SW 1271 (cell line): ENCODE data around the gene BRWD1.

Source experiments
- DNase-seq, 2 experiments: peaks; one replicate each; lab custom pipeline; 2025; lab: John Stamatoyannopoulos, UW

BRWD1 gene

DNA sequence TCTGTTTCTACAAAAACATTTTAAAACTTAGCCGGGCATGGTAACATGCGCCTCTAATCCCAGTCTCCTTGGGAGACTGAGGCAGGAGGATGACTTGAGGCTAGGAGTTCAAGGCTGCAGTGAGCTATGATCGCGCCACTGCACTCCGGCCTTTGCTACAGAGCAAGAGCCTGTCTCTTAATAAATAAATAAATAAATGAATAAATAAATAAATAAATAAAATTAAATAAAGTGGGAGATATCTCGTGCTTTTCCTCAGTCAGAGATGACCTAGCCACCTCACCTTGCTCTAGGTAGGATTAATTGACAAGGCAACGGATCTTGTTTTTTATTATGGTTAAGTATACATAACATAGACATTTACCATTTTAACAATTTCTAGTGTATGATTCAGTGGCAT is 14.3 kb upstream of the BRWD1 start:
- no peak for DNase-seq

- DNase-seq, result no peak
Observed at GRCh38 chr21:39326607-39327307, 13.3 kb upstream of the BRWD1 start.

- no peak for DNase-seq
Observed at GRCh38 chr21:39325458-39325857, 12.0 kb upstream of the BRWD1 start.

DNA sequence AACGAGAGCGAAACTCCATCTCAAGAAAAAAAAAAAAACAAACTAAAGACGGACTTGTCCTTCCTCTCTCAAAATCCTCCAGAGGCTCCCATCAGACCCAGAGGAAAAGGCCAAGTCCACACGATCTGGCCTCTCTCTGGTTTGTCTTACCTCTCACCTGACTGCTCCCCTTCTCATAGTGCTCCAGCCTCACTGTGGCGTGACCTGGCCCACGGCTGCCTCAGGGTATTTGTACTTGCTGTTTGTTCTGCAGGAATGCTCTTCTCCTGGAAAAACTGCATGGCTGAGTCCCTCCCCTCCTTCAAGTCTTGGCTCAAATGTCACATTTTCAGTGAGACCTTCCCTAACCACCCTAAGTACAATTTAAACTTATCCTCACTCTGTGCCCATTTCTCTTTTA is 8.0 kb upstream of the BRWD1 start:
- DNase-seq, result no peak

DNA sequence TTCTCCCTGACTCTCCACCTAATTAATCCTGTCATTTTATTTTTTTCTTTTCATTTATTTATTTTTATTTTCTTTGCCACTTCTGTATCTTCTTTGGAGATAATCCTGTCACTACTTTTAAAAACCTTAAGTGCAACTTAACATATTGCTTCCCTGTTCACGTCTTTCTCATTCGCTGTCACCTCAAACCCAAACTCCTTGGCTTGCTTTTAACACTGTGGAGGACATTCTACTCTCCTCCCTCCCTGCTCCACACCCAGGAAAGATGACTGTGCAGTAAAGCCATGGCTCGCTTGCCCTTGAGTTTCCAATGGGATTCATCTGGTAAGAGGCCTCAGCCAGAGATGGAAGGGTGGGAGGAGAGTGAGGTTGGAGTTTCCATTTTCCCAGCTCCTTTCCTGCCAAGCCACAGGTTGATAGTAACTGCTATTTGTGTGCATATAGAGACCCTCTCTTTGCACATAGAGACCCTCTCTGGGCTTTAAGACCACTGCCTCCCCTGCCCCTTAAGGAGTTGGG is 6.4 kb upstream of the BRWD1 start:
- no peak for DNase-seq

DNA sequence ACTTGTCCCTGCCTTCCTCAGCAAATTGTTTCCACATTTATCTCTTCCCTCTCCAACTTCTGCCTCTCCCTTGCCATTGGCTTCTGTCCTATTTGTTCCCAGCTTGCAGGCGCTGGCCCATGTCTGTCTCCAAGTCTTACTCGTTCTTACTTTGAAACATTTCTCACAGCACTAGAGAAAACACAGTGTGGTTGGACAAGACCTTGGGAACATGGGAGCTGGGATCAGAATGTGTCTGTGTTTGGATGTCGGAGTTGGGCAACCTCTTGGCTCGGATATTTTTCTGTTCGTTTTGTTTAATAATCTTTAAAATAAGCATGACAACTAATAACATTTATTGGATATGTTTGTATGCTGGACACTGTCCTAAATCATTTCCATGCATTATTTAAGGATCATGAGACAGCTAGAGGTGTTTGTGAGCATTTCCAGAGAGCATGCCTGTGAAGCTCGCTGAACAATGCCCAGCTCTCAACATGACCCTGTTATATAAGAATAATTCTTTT is 5.9 kb upstream of the BRWD1 start:
- DNase-seq, result no peak

DNA sequence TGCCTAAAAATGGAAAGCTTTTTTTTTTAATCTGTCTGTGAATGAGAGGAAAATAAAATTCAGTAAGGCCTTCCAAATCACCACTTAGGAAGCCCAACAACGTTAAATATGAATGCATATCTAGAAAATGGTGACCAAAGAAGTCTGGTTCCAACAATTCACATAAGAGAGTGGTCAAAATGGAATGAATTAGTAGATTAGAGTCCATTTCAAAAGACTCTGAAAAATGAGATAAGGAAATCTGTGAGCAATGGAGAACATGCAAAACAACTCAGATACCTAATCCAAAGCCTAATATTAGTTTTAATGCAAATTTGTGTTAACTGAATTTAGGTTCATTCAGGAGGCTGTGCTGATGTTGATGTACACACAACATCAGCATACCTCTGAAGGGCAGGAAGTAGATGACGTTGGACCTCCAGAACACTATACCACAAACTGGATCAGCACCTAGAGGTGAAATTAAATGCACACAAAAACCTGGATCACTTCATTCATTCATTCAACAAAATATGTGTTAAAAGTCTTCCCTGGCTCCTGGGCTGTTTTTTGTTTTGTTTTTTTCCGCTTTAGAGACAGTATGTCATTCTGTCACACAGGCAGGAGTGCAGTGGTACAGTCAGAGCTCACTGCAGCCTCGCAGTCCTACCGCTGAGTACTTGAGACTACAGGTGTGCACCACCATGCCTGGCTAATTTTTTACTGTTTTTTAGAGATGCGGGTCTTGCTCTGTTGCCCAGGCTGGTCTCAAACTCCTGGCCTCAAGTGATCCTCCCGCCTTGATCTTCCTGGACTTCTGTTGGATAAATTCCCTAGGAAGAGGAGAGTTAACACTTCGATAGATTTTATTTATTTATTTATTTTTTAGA is 4.9 kb upstream of the BRWD1 start:
- no peak for DNase-seq

DNA sequence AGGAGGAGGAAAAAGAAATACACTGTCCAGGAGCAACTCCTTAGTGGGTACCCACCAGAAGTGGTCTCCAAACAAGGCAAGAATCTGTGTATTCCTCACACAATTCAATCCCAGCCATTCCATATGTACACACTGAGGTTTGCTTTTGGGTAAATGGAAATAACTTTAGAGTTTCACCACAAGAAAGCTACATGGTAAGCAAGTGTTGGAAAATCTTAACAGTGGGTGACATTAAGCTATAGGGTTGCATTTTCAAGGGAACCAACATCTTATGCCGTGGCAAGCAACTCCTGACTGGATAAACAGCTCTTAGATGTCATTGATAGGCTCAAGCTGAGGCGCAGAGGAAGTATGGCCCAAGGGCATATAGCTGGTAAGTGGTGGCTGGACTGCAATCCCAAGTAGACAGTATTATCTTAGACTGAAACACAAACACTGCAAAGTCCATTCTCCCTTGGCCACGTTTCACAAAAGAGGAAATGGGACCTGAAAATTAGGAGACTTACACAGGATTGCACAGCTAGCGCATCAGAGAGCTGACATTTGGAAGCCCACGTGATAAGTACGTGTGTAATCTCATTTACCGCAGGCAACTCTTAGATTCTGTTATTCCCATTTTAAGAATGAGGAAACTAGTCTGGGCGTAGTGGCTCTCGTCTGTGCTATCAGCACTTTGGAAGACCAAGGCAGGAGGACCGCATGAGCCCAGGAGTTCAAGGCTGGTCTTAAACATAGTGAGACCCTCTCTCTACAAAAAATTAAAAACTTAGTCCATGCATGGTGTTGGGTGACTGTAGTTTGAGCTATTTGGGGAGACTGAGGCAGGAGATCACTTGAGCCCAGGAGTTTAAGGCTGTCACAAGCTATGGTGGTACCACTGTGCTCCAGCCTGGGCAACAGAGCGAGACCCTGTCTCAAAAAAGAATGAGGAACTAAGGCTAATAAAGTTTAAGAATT is 4.0 kb upstream of the BRWD1 start:
- DNase-seq, result no peak

DNA sequence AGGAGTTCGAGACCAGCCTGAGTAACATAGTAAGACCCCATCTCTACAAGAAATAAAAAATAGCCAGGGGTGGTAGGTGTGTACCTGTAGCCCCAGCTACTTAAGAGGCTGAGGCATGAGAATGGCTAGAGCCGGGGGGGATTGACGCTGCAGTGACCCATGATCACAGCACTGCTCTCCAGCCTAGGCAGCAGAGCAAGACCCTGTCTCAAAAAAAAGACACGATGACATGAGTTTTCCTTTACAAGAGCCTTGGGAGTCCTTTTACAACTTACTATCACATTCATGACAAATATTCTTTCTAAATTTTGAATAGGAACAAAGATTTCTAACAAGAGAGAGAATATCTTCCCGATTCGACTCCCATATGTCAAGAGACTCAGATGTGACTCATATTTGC is 3.3 kb upstream of the BRWD1 start:
- DNase-seq, result no peak

- DNase-seq, result no peak
Observed at GRCh38 chr21:39315603-39316445, 2.4 kb upstream of the BRWD1 start.

DNA sequence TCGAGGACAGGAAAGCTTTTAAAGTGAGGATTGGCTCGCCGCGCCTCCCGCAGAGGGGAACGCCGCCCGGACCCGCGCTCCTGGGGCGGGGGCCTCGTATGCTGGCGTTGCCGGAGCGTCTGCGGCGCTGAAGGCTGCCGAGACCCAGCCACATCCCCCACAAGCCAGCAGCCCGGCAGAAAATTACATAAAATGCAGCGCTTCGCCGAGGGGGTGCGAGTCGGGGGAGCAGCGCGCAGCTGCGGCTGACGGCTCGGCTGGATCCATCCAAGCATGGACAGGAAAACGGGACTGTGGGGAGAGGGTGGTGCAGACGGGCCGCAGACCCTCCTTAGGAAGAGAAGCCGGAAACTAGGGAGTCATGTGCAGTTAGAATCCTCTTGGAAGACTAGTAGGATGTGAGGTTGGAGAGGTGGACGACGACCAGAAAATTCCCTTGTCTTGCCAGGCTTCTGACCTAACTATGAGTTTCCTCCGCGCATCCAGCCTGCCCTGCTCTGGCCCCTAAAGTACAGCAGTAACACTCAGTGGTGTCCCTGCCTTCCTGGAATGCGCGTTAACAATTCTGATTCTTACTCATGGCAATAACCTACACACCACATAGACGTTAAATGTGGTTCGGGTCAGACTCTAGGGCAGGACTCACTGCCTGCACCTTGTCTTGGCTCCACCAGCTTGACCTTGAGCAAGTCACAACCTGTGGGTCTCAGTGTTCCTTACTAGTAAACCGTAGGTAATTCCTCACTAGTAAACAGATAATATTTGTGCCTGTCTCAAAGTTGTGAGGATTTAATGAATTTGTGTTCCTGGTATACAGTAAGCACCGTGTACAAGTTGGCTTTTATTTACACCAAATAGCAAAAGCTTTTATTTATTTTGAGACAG is 953 bp upstream of the BRWD1 start:
- peak in 1 of 2 experiments; percentile 28 for DNase-seq

- no peak for DNase-seq
Observed at GRCh38 chr21:39313042-39313570, 326 bp downstream of the BRWD1 start.

DNA sequence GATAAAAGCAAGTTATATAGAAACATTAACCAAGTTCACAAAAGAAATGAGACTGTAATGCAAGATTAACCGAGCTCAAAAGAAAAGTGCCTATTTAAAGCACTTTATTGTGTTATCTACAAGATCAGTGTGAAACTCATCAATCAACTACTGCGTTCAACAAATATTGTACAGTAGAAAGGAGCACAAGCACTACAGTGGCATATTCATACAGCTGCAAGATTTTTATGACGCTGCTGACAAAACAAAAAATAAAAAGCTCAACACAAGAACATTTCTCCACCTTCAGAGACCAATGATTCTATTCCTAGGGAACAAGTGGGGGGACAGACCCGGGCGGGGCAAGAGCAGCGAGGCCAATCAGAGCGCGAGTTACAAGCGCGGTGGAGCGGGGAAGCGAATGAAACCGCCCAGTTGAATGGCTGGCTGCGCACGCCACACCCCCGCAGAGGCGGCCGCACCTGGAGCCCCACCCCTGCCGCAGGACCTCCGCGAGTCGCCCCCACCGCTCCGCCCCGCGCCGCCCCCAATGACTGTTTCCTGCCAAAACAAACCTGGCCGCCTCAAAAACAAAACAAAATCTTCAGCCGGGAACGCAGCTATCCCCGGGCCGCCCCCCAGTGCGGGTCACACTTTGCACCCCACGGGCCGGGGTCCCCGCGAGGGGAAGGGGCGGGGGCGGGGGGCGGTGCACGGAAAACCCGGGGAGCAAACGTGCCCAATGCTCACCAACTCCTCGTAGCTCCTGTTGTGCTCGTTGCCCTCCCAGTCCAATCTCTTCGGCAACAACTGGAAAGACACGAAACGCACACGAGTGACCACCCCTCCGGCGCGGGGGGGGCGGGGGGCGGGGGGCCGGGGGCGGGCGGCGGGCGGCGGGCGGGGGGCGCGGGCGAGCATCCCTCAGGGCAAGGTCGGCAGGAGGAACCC is 1.1 kb downstream of the BRWD1 start:
- peak; percentile 8 to 84 for DNase-seq

- no peak for DNase-seq
Observed at GRCh38 chr21:39311164-39311563, 2.3 kb downstream of the BRWD1 start.

GRCh38 chr21:39307466-39307865 is 6.0 kb downstream of the BRWD1 start:
- DNase-seq, result no peak

DNA sequence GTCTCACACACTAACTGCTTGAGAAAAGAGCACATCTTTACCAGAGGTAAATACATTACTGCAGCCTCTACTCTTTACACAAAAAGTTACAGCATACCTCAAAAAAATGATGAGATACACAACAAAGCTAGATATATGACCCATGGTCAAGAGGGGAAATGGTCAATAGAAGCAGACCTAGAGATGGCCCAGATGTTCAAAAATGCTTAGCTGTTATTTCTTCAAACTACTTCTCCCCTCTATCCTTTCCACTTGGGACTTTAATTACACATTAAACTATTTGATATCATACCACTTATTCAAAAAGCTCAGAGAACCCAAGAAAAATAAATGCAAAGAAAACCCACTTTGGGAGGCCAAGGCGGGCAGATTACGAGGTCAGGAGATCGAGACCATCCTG is 12.8 kb downstream of the BRWD1 start:
- no peak for DNase-seq

GRCh38 chr21:39296891-39297290 is 16.5 kb downstream of the BRWD1 start:
- DNase-seq, result no peak

GRCh38 chr21:39288987-39289386 is 24.4 kb downstream of the BRWD1 start:
- DNase-seq, result no peak

DNA sequence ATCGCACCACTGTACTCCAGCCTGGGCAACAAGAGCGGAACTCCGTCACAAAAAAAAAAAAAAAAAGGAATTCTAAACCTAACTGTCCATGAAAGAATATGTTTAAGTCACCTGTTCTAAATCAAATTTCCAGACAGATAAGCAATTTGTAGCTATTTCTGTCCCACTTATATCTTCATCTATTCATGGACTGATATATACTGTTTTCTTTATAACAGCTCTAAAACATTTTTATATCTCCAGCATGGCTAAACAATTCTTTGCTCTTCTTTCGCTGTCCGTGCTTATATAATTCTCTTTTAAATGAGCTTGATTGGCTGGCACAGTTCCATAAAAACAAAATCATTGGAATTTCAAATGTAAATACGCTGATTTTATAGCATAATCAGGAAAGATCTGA is 30.5 kb downstream of the BRWD1 start:
- DNase-seq, result no peak
